Measurements from ENCODE around the gene ADGRL1.

GRCh38 chr19:14102102-14102696, 103.8 kb downstream of the ADGRL1 start:
- TF ChIP-seq CTCF (conservative IDR thresholded peaks at IDR 0.05 in 1 of 2, IDR thresholded peaks at IDR 0.05 in 1 of 2; ENCODE audit: low read depth in 1 of 2, low read length in 2 of 2): no peak
- no peak for TF ChIP-seq EZH2 (IDR thresholded peaks at IDR 0.05; ENCODE audit: low read length, missing control alignments)
